Fibroblast of lung (primary cell): ENCODE measurements around the gene PIK3R4. TPM values are rescaled to one million over a fixed set of nuclear protein-coding genes. Genes with fewer than 3 reads are reported as not detected.

Experiments used
- DNase-seq, 2 donors: peaks; one replicate each; pipeline versions ENCODE4 v3.0.0 to v3.0.0-alpha.2; 2010; ENCODE audit warnings: low read depth in 2 of 2
- H2AFZ ChIP-seq: 2 replicates; pipeline ENCODE4 v1.5.1; 2012; ENCODE audit warnings: low read length, control low read depth, inconsistent platforms
- H3K27ac ChIP-seq: 2 replicates; pipeline ENCODE4 v1.5.1; 2011; ENCODE audit warnings: low read length, control low read depth; ENCODE audit not compliant: insufficient read depth
- H3K27me3 ChIP-seq: 2 replicates; pipeline ENCODE4 v1.5.1; 2011; ENCODE audit warnings: mild to moderate bottlenecking, low read length; ENCODE audit not compliant: control insufficient read depth, insufficient read depth
- H3K36me3 ChIP-seq: 2 replicates; pipeline ENCODE4 v1.5.1; 2011; ENCODE audit warnings: low read length; ENCODE audit not compliant: control insufficient read depth, insufficient read depth
- H3K4me1 ChIP-seq: 2 replicates; pipeline ENCODE4 v1.5.1; 2011; ENCODE audit warnings: low read length; ENCODE audit not compliant: control insufficient read depth, insufficient read depth; ENCODE audit errors: extremely low read depth
- H3K4me2 ChIP-seq: 2 replicates; pipeline ENCODE4 v1.5.1; 2011; ENCODE audit warnings: low read length, control low read depth; ENCODE audit not compliant: insufficient read depth; ENCODE audit errors: extremely low read depth
- H3K4me3 ChIP-seq, 4 experiments: fragments of 200-600 bp in 1 of 4; sonication (generic) in 1 of 4; replicated peaks in 1 of 4; 2 replicates each; pipeline ENCODE4 v1.5.1; 2011 to 2016; ENCODE audit warnings: low read length in 4 of 4, low read depth in 3 of 4, mild to moderate bottlenecking in 3 of 4, control low read depth in 2 of 4, inconsistent platforms in 1 of 4, mixed read lengths in 1 of 4; ENCODE audit not compliant: insufficient read depth in 1 of 4; ENCODE audit errors: control extremely low read depth in 1 of 4
- H3K79me2 ChIP-seq: 2 replicates; pipeline ENCODE4 v1.5.1; 2012; ENCODE audit warnings: mild to moderate bottlenecking, low read length, inconsistent platforms; ENCODE audit not compliant: control insufficient read depth, insufficient read depth
- H3K9ac ChIP-seq: 2 replicates; pipeline ENCODE4 v1.5.1; 2011; ENCODE audit warnings: mild to moderate bottlenecking, low read length, control low read depth; ENCODE audit not compliant: insufficient read depth
- H3K9me3 ChIP-seq: 2 replicates; pipeline ENCODE4 v1.5.1; 2012; ENCODE audit warnings: low read depth, low read length; ENCODE audit not compliant: control insufficient read depth, insufficient read depth
- H4K20me1 ChIP-seq: 2 replicates; pipeline ENCODE4 v1.5.1; 2011; ENCODE audit warnings: low read length; ENCODE audit not compliant: control insufficient read depth, insufficient read depth; ENCODE audit errors: extremely low read depth
- CTCF ChIP-seq, 2 donors: IDR thresholded peaks in 1 of 2; conservative IDR thresholded peaks in 1 of 2; 1 replicate in 1 of 2; 2 replicates in 1 of 2; pipeline ENCODE4 v1.5.1; 2011 to 2012; ENCODE audit warnings: low read length in 2 of 2, control low read depth in 1 of 2, inconsistent platforms in 1 of 2, low read depth in 1 of 2, mild to moderate bottlenecking in 1 of 2
- EZH2 ChIP-seq: IDR thresholded peaks from 2 replicates; pipeline ENCODE4 v1.5.1; 2012; ENCODE audit warnings: low read length, control low read depth, mild to moderate bottlenecking; ENCODE audit errors: missing control alignments
- polyA minus RNA-seq: library from RNA; depleted of rRNA, polyadenylated mRNA; stranded (reverse); fragments of >200 nt; gene quantifications from 2 replicates; pipeline ENCODE4 v1.2.3, GENCODE V29; 2011; ENCODE audit warnings: low replicate concordance
- polyA plus RNA-seq, 2 donors: library from polyadenylated mRNA; depleted of rRNA in 1 of 2; stranded (reverse) in 1 of 2; unstranded in 1 of 2; fragments of >200 nt; gene quantifications; 2 replicates each; pipeline ENCODE4 v1.2.1, GENCODE V29; 2011 to 2012; ENCODE audit warnings: missing spikeins in 1 of 2
- total RNA-seq: library from RNA; depleted of rRNA; stranded (reverse); fragments of >200 nt; gene quantifications from 2 replicates; pipeline ENCODE4 v1.2.1, GENCODE V29; 2014

The PIK3R4 gene
- total RNA-seq (27.0 and 33.4 TPM in 2 replicates), polyA plus RNA-seq (44.6 and 51.2 TPM in 2 replicates), polyA minus RNA-seq (42.1 and 56.0 TPM in 2 replicates)
- 15.3 and 18.7 TPM in 2 replicates for polyA plus RNA-seq (2012)

DNA sequence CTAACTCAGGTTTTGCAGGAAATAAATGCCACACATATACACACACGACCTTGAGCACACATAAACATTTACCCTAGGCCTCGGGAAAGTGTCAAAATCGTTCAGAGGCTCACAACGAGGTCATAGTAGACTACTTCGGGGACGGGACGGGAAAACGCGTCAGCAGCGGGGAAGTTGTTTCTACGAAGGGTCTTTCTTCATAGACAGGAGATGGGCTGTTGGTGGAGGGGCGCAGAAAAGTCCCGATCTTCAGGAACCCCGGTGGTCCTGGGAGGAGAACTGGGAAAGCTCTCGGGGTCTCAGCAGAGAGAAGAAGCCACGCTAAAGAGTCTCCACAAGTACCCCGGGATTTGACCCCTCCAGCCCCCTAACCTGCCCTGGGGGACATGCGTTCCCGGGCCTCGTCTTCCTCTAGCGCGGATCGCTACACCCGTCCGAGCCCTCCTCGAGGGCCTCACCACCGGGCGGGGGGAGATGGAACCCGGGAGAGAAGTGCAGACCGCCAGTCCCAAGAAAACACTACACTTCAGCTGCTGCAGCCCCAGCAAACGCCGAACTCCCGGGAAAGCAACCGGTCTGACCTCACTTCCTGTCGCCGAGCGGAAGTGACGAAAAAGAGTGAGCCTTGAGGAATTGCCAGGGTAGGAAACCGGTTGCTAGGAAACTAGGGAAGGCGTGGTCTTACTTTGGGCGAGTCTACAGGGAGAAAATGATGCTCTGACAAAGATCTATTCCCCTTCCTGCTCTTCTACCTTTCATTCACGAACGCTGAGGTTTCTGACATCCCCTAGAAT lies at the start of gene PIK3R4:
TSS of gene PIK3R4 (minus strand) at position 584 of the 794 bp plus-strand sequence. CDS start 1,611 bp downstream, outside the sequence.
- Histone ChIP-seq H3K27ac (peak within 1 kb of the TSS; percentile 87), H3K9me3 (no peaks in the 10 kb centered on the region), H2AFZ (peak within 1 kb of the TSS; percentile 44), H3K4me1 (no peaks in the 10 kb centered on the region), H3K4me3 (peak within 1 kb of the TSS; percentile 70 to 99 (median 88)), H3K4me2 (peak within 1 kb of the TSS; percentile 97), H4K20me1 (no peaks in the 10 kb centered on the region), H3K27me3 (no peaks in the 10 kb centered on the region), H3K79me2 (peaks cover 34% of the 10 kb centered on the region), H3K9ac (peak within 1 kb of the TSS; percentile 79), H3K36me3 (peaks cover 2% of the 10 kb centered on the region)
- no peak for TF ChIP-seq CTCF (conservative IDR thresholded peaks at IDR 0.05 in 1 of 2, IDR thresholded peaks at IDR 0.05 in 1 of 2; ENCODE audit: low read depth in 1 of 2, low read length in 2 of 2)
- TF ChIP-seq EZH2: no peak
- peak; percentile 96 to 98 for DNase-seq

DNA sequence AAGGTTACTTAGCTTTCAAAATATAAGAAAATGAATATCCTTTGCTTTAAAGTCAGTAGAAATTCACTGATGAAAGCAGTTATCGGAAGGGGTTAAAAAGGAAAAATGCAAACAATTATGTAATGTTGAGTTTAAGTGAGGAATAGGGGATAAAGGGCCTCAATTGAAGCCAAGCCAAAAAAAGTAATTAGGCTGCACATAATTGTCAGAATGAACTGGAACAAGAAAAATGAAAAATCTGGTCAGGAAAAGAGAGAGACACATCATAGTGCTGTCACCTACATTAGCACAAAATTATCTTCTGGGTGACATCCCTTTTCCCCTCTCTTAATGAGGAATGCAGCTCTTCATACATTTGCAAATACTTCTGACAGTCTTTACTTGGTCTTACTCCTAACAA lies 48.8 kb upstream of the PIK3R4 start:
- no peaks in the 10 kb centered on the region for H3K79me2 ChIP-seq
- no peak overlapping the region for H2AFZ ChIP-seq
- H3K27ac ChIP-seq: no peak overlapping the region
- H3K36me3 ChIP-seq: no peaks in the 10 kb centered on the region
- DNase-seq: no peak
- no peaks in the 10 kb centered on the region for H3K9me3 ChIP-seq
- no peak overlapping the region for H3K9ac ChIP-seq
- H3K4me2 ChIP-seq: no peak overlapping the region
- H3K4me1 ChIP-seq: no peaks in the 10 kb centered on the region
- no peak overlapping the region for H3K4me3 ChIP-seq
- no peaks in the 10 kb centered on the region for H4K20me1 ChIP-seq
- TF ChIP-seq CTCF (conservative IDR thresholded peaks at IDR 0.05 in 1 of 2, IDR thresholded peaks at IDR 0.05 in 1 of 2; ENCODE audit: low read depth in 1 of 2, low read length in 2 of 2): no peak
- TF ChIP-seq EZH2: no peak
- H3K27me3 ChIP-seq: no peaks in the 10 kb centered on the region

- no peak for DNase-seq
- Histone ChIP-seq H3K4me3 (no peak overlapping the region), H2AFZ (no peak overlapping the region), H4K20me1 (no peaks in the 10 kb centered on the region), H3K79me2 (no peaks in the 10 kb centered on the region), H3K36me3 (no peaks in the 10 kb centered on the region), H3K9me3 (no peaks in the 10 kb centered on the region), H3K9ac (no peak overlapping the region), H3K4me2 (no peak overlapping the region), H3K27ac (no peak overlapping the region), H3K27me3 (no peaks in the 10 kb centered on the region), H3K4me1 (no peaks in the 10 kb centered on the region)
- no peak for TF ChIP-seq EZH2
- no peak for TF ChIP-seq CTCF (conservative IDR thresholded peaks at IDR 0.05 in 1 of 2, IDR thresholded peaks at IDR 0.05 in 1 of 2; ENCODE audit: low read depth in 1 of 2, low read length in 2 of 2)
Observed at GRCh38 chr3:130792246-130792645, 45.6 kb upstream of the PIK3R4 start.
